HepG2 (cell line): ENCODE results near the gene AXIN2. TPM values are rescaled to one million over a fixed set of nuclear protein-coding genes. Genes with fewer than 3 reads are reported as not detected.

Experiments used
- ATAC-seq: fragments of 200-7000 bp; cut with Tn5 transposase; 3 replicates; pipeline ENCODE4 v1.9.1; 2020; ENCODE audit warnings: mild to moderate bottlenecking, moderate library complexity
- BruUV-seq: library from RNA; stranded (reverse); fragments of 400-500 nt; replicated peaks from 2 replicates; lab custom pipeline; 2021; lab: Mats Ljungman, UMichigan
- CTCF ChIA-PET: fragments of 300-600 bp; formaldehyde crosslinking; extraction: SDS; loops from one replicate; lab custom pipeline; 2021; ENCODE audit warnings: low total read pairs, inconsistent platforms, low intra/inter-chr PET ratio; lab: Yijun Ruan, JAX
- POLR2A ChIA-PET: fragments of 350-600 bp; sonication (Branson Sonifier 250); formaldehyde crosslinking; loops from one replicate; lab custom pipeline; 2020; ENCODE audit warnings: antibody characterized with exemption, inconsistent platforms; lab: Yijun Ruan, JAX
- DNase-seq: peaks from one replicate; pipeline ENCODE4 v3.0.0-alpha.2; 2015; ENCODE audit warnings: low spot score
- FAIRE-seq: peaks from 3 replicates; lab custom pipeline; 2011; peaks lifted over from hg19 to GRCh38; lab: Jason Lieb, UNC
- H2AFZ ChIP-seq: one replicate; pipeline ENCODE4 v1.6.1; 2011; ENCODE audit warnings: low read length, inconsistent platforms
- H3K27ac ChIP-seq: fragments of 300-600 bp; 3 replicates; pipeline ENCODE4 v1.8.0; 2011; ENCODE audit warnings: mixed run types, mild to moderate bottlenecking, mixed read lengths, low read length, inconsistent platforms; ENCODE audit not compliant: insufficient read depth; ENCODE audit errors: extremely low read length
- H3K27me3 ChIP-seq, 2 experiments: fragments of 200-600 bp in 1 of 2; 2 replicates in 1 of 2; 3 replicates in 1 of 2; pipeline versions ENCODE4 v1.6.0 to v1.8.0; 2011; ENCODE audit warnings: low read length in 2 of 2, mild to moderate bottlenecking in 2 of 2, moderate library complexity in 2 of 2, inconsistent platforms in 1 of 2; ENCODE audit not compliant: insufficient read depth in 2 of 2, control insufficient read depth in 1 of 2
- H3K36me3 ChIP-seq, 2 experiments: fragments of 200-600 bp in 1 of 2; replicated peaks in 1 of 2; 2 replicates in 1 of 2; 3 replicates in 1 of 2; pipeline versions ENCODE4 v1.5.1 to v1.8.0; 2011; ENCODE audit warnings: low read length in 2 of 2, inconsistent platforms in 1 of 2; ENCODE audit not compliant: insufficient read depth in 2 of 2, control insufficient read depth in 1 of 2
- H3K4me1 ChIP-seq: 2 replicates; pipeline ENCODE4 v1.5.1; 2012; ENCODE audit warnings: low read length, inconsistent platforms; ENCODE audit not compliant: insufficient read depth
- H3K4me2 ChIP-seq: 2 replicates; pipeline ENCODE4 v1.6.0; 2011; ENCODE audit warnings: low read depth, low read length, inconsistent platforms
- H3K4me3 ChIP-seq, 3 experiments: fragments of 200-600 bp in 1 of 3; sonication (generic), shearing (Covaris generic) in 1 of 3; replicated peaks in 1 of 3; 2 replicates each; pipeline ENCODE4 v1.5.1; 2011 to 2016; ENCODE audit warnings: low read length in 3 of 3, inconsistent platforms in 2 of 3, low read depth in 2 of 3, mild to moderate bottlenecking in 2 of 3, control low read depth in 1 of 3, mixed read lengths in 1 of 3; ENCODE audit not compliant: insufficient read depth in 1 of 3
- H3K79me2 ChIP-seq: one replicate; pipeline ENCODE4 v1.6.1; 2011; ENCODE audit warnings: low read length, inconsistent platforms; ENCODE audit not compliant: insufficient read depth
- H3K9ac ChIP-seq: 2 replicates; pipeline ENCODE4 v1.6.0; 2011; ENCODE audit warnings: mild to moderate bottlenecking, low read depth, low read length, inconsistent platforms; ENCODE audit not compliant: insufficient read depth
- H3K9me3 ChIP-seq: 2 replicates; pipeline ENCODE4 v1.5.1; 2012; ENCODE audit warnings: mild to moderate bottlenecking, low read length
- H4K20me1 ChIP-seq: 2 replicates; pipeline ENCODE4 v1.6.0; 2011; ENCODE audit warnings: inconsistent platforms, mild to moderate bottlenecking, low read length, moderate library complexity; ENCODE audit not compliant: insufficient read depth
- CHD2 ChIP-seq: IDR thresholded peaks from 2 replicates; pipeline ENCODE4 v1.6.1; 2011; ENCODE audit warnings: low read depth, low read length, improper control_type of control experiment
- DR1 ChIP-seq: sonication (generic); formaldehyde crosslinking; IDR thresholded peaks from 2 replicates; pipeline ENCODE4 v1.8.0; 2021; ENCODE audit warnings: mild to moderate bottlenecking, missing genetic modification reagents, inconsistent platforms
- KDM6A ChIP-seq: IDR thresholded peaks from 2 replicates; pipeline ENCODE4 v1.6.1; 2016; ENCODE audit warnings: low read depth
- MAX ChIP-seq: IDR thresholded peaks from 2 replicates; pipeline ENCODE4 v1.6.1; 2012; ENCODE audit warnings: inconsistent platforms
- NPAS2 ChIP-seq: sonication (generic); formaldehyde crosslinking; IDR thresholded peaks from 2 replicates; pipeline ENCODE4 v1.8.0; 2022; ENCODE audit warnings: mild to moderate bottlenecking, missing genetic modification reagents, borderline replicate concordance
- POLR2G ChIP-seq: fragments of 200-400 bp; formaldehyde crosslinking; IDR thresholded peaks from 2 replicates; pipeline ENCODE4 v1.6.1; 2018; ENCODE audit warnings: mild to moderate bottlenecking, low read depth, low read length, moderate library complexity
- RBM22 ChIP-seq: fragments of 200-400 bp; formaldehyde crosslinking; optimal IDR thresholded peaks from 2 replicates; pipeline ENCODE3; 2017; ENCODE audit warnings: mild to moderate bottlenecking, low read length, moderate library complexity
- RBM39 ChIP-seq: fragments of 200-400 bp; formaldehyde crosslinking; IDR thresholded peaks from one replicate; pipeline ENCODE4 v1.6.1; 2018; ENCODE audit warnings: antibody characterized with exemption, mild to moderate bottlenecking, low read depth, low read length; ENCODE audit not compliant: poor library complexity, severe bottlenecking
- RXRA ChIP-seq: sonication (generic); formaldehyde crosslinking; IDR thresholded peaks from 2 replicates; pipeline ENCODE4 v1.5.1; 2020; ENCODE audit warnings: missing genetic modification reagents
- TSC22D2 ChIP-seq: sonication (generic); formaldehyde crosslinking; IDR thresholded peaks from 2 replicates; pipeline ENCODE4 v1.5.1; 2020; ENCODE audit warnings: missing genetic modification reagents, mild to moderate bottlenecking, borderline replicate concordance
- ZMYM3 ChIP-seq: sonication (generic); formaldehyde crosslinking; IDR thresholded peaks from 2 replicates; pipeline ENCODE4 v1.5.1; 2020; ENCODE audit warnings: mild to moderate bottlenecking, missing genetic modification reagents
- ZNF121 ChIP-seq: sonication (generic); formaldehyde crosslinking; IDR thresholded peaks from 2 replicates; pipeline ENCODE4 v1.5.0; 2020; ENCODE audit warnings: mild to moderate bottlenecking, missing genetic modification reagents
- ZNF20 ChIP-seq: sonication (generic); formaldehyde crosslinking; IDR thresholded peaks from 2 replicates; pipeline ENCODE4 v1.4.0; 2020; ENCODE audit warnings: mild to moderate bottlenecking, moderate library complexity, missing genetic modification reagents
- ZNF607 ChIP-seq: sonication (generic); formaldehyde crosslinking; IDR thresholded peaks from 2 replicates; pipeline ENCODE4 v1.5.1; 2020; ENCODE audit warnings: missing genetic modification reagents, mild to moderate bottlenecking, borderline replicate concordance
- ZNF629 ChIP-seq: sonication (generic); formaldehyde crosslinking; conservative IDR thresholded peaks from 2 replicates; pipeline ENCODE4 v1.5.0; 2020; ENCODE audit warnings: missing genetic modification reagents
- ZNF737 ChIP-seq: sonication (generic); formaldehyde crosslinking; IDR thresholded peaks from 2 replicates; pipeline ENCODE4 v1.5.0; 2020; ENCODE audit warnings: missing genetic modification reagents, mild to moderate bottlenecking, borderline replicate concordance
- ZNF749 ChIP-seq: sonication (generic); formaldehyde crosslinking; IDR thresholded peaks from 2 replicates; pipeline ENCODE4 v1.8.0; 2022; ENCODE audit warnings: mild to moderate bottlenecking, missing genetic modification reagents, moderate library complexity, borderline replicate concordance
- ZNF788 ChIP-seq: sonication (generic); formaldehyde crosslinking; IDR thresholded peaks from 2 replicates; pipeline ENCODE4 v1.5.0; 2020; ENCODE audit warnings: mild to moderate bottlenecking, missing genetic modification reagents, borderline replicate concordance
- ZNF839 ChIP-seq: sonication (generic); formaldehyde crosslinking; IDR thresholded peaks from 2 replicates; pipeline ENCODE4 v1.4.0; 2020; ENCODE audit warnings: missing genetic modification reagents, mild to moderate bottlenecking, borderline replicate concordance
- ZNF879 ChIP-seq: sonication (generic); formaldehyde crosslinking; IDR thresholded peaks from 2 replicates; pipeline ENCODE4 v1.8.1; 2023; ENCODE audit warnings: missing genetic modification reagents
- WGBS: methylation state at CpG from one replicate; pipeline ENCODE4 v1.1.6; 2017; ENCODE audit warnings: low lambda C conversion rate; 5-methylcytosine and 5-hydroxymethylcytosine counted together
- in situ Hi-C: cut with HindIII; loops from 2 replicates; pipeline ENCODE4 v1.10.0; 2017; ENCODE audit warnings: low pct_unique_long_range_greater_than_20kb; ENCODE audit not compliant: extremely low pct_ligation_motif_present
- intact Hi-C: fragments of 100-400 bp; cut with micrococcal nuclease; formaldehyde crosslinking; loops from one replicate; pipeline ENCODE4 v1.10.0; 2022; ENCODE audit not compliant: unreplicated experiment
- polyA plus RNA-seq, 8 experiments: library from polyadenylated mRNA; depleted of rRNA in 3 of 8; stranded (reverse) in 7 of 8; unstranded in 1 of 8; fragments of >200 nt; fragmentation: Illumina TruSeq in 4 of 8; extraction: Trizol in 4 of 8; gene quantifications; 2 replicates each; pipeline versions ENCODE4 v1.2.1 to v1.2.3, GENCODE V29; 2011 to 2016; ENCODE audit warnings: low read depth in 4 of 8, missing spikeins in 1 of 8, mixed read lengths in 1 of 8; ENCODE audit not compliant: insufficient read depth in 1 of 8
- total RNA-seq, 5 experiments: library from RNA; depleted of rRNA; stranded (reverse); fragments of >200 nt; fragmentation: Illumina TruSeq; extraction: Trizol; gene quantifications; 2 replicates each; pipeline ENCODE4 v1.2.3, GENCODE V29; 2016; ENCODE audit warnings: low read depth in 1 of 5
- TF ChIP-seq, protein P1 (sequence below): sonication (generic); formaldehyde crosslinking; IDR thresholded peaks from 2 replicates; pipeline ENCODE4 v1.4.0; 2020; ENCODE audit warnings: missing genetic modification reagents, low read depth, mild to moderate bottlenecking, borderline replicate concordance
- TF ChIP-seq, protein P2 (sequence below): IDR thresholded peaks from 2 replicates; pipeline ENCODE4 v1.6.1; 2016

AXIN2 gene
- total and polyA plus RNA-seq, 2 of the 13 experiments (the other 11 are each of a cell fraction or from before 2014, with no cell fraction given) = 58.6 to 63.4 TPM

DNA sequence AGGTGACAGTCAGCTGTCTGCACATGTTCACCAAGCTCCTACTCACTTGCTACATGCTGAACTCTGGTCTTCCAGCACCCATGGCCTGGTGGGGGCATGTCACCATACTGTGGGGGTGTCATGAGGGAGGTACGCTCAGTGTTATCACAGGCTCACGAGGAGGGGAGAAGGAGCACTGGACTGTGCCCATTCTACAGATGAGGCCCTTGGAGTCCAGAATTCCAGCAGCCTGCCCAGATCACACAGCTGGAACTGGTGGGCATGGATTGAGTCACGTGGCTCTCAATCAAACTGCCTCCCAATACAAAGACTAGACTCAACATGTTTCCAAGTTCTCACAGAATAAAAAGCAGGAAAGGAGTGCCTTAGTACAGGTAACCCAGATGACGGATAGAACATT lies 10.7 kb downstream of the AXIN2 start:
- no peaks in the 10 kb centered on the region for H3K9me3 ChIP-seq
- no peak for DNase-seq
- ChIA-PET CTCF (no interaction called here), POLR2A (interaction anchor here (1.1 kb wide), 1 partner anchor 13 kb away, joined by 4 read pairs; no protein-coding TSS in a partner anchor)
- H3K4me1 ChIP-seq = peaks cover under 1% of the 10 kb centered on the region
- H2AFZ ChIP-seq = no peak overlapping the region
- no peaks in the 10 kb centered on the region; the same call in 1 of the 2 replicates for H4K20me1 ChIP-seq
- FAIRE-seq = no peak
- peak overlapping the region in 1 of 3 experiments; percentile 4; a peak in 1 of 6 replicates for H3K4me3 ChIP-seq
- no peaks in the 10 kb centered on the region for H3K79me2 ChIP-seq
- BruUV-seq = no TSS peak
- intact Hi-C loops (loop anchor here (10.0 kb wide), 1 partner anchor 404 kb away; no protein-coding TSS in a partner anchor), in situ Hi-C loops (no loop called here)
- H3K27me3 ChIP-seq = no peaks in the 10 kb centered on the region
- H3K27ac ChIP-seq = no peak overlapping the region
- peak overlapping the region; percentile 42 for H3K4me2 ChIP-seq
- no peak for ATAC-seq
- 0 out of 2 replicates have a peak overlapping the region, but pooled peaks have one; percentile 5 for H3K9ac ChIP-seq
- WGBS = 93% methylated on average over 4 of the region's 4 CpGs
- H3K36me3 ChIP-seq = peaks cover 56 to 75% of the 10 kb centered on the region in 2 experiments
- TF ChIP-seq RBM22 = peak; percentile 81
- TF ChIP-seq, protein P1, sequence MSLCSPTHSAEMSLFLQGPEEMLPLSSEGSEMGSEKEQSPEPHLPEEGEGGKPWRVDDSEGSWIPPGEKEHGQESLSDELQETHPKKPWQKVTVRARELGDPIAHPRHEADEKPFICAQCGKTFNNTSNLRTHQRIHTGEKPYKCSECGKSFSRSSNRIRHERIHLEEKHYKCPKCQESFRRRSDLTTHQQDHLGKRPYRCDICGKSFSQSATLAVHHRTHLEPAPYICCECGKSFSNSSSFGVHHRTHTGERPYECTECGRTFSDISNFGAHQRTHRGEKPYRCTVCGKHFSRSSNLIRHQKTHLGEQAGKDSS = 0 out of 2 replicates have a peak, but pooled peaks have one; percentile 16
- 0 out of 2 replicates have a peak, but pooled peaks have one; percentile 38 for TF ChIP-seq ZNF788
- no peak for TF ChIP-seq ZNF20
- no peak for TF ChIP-seq KDM6A (CRISPR knock-in tag)
- TF ChIP-seq, protein P2, sequence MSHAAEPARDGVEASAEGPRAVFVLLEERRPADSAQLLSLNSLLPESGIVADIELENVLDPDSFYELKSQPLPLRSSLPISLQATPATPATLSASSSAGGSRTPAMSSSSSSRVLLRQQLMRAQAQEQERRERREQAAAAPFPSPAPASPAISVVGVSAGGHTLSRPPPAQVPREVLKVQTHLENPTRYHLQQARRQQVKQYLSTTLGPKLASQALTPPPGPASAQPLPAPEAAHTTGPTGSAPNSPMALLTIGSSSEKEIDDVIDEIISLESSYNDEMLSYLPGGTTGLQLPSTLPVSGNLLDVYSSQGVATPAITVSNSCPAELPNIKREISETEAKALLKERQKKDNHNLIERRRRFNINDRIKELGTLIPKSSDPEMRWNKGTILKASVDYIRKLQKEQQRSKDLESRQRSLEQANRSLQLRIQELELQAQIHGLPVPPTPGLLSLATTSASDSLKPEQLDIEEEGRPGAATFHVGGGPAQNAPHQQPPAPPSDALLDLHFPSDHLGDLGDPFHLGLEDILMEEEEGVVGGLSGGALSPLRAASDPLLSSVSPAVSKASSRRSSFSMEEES = no peak
- no peak for TF ChIP-seq ZNF749 (CRISPR knock-in tag)
- TF ChIP-seq NPAS2 = no peak
- TF ChIP-seq ZNF879 (CRISPR knock-in tag) = no peak
- TF ChIP-seq CHD2 = no peak
- no peak for TF ChIP-seq TSC22D2 (CRISPR knock-in tag)
- 0 out of 2 replicates have a peak, but pooled peaks have one; percentile 10 for TF ChIP-seq MAX
- TF ChIP-seq ZNF737 (CRISPR knock-in tag) = no peak
- TF ChIP-seq ZNF839 = no peak
- no peak for TF ChIP-seq ZNF121 (CRISPR knock-in tag)
- peak; percentile 94 for TF ChIP-seq ZNF629 (CRISPR knock-in tag)
- TF ChIP-seq RBM39 = no peak
- TF ChIP-seq RXRA (CRISPR knock-in tag) = 0 out of 2 replicates have a peak, but pooled peaks have one; percentile 9
- TF ChIP-seq ZNF607 (CRISPR knock-in tag) = no peak
- peak; percentile 78 for TF ChIP-seq ZMYM3 (CRISPR knock-in tag)
- TF ChIP-seq POLR2G = peak; percentile 34; the same call in 1 of the 2 replicates
- TF ChIP-seq DR1 = no peak
